WTC11 (cell line): ENCODE data around the gene MYORG. TPM values are rescaled to one million over a fixed set of nuclear protein-coding genes. Genes with fewer than 3 reads are reported as not detected.

Experiments
- ATAC-seq: fragments of 200-7000 bp; cut with Tn5 transposase; 2 replicates; pipeline ENCODE4 v1.10.0; 2021; ENCODE audit warnings: mild to moderate bottlenecking, moderate library complexity
- CTCF ChIA-PET: fragments of 300-600 bp; sonication (Branson Sonifier 250); formaldehyde crosslinking; loops from one replicate; lab custom pipeline; 2021; ENCODE audit warnings: antibody characterized with exemption; lab: Charles Lee
- POLR2A ChIA-PET: fragments of 350-600 bp; sonication (Branson Sonifier 250); formaldehyde crosslinking; loops from one replicate; lab custom pipeline; 2021; ENCODE audit warnings: antibody characterized with exemption; lab: Charles Lee
- DNase-seq: peaks from one replicate; pipeline ENCODE4 v3.0.0; 2021; ENCODE audit warnings: low spot score
- H3K27ac Mint-ChIP-seq: 2 replicates; pipeline ENCODE4 v1.8.0; 2021; ENCODE audit warnings: mixed read lengths
- H3K27me3 Mint-ChIP-seq: 2 replicates; pipeline ENCODE4 v1.8.0; 2021; ENCODE audit warnings: low read depth, mild to moderate bottlenecking, moderate library complexity, mixed read lengths
- H3K36me3 Mint-ChIP-seq: 2 replicates; pipeline ENCODE4 v1.8.0; 2021; ENCODE audit warnings: mixed read lengths
- H3K4me1 Mint-ChIP-seq: 2 replicates; pipeline ENCODE4 v1.8.0; 2022; ENCODE audit warnings: mixed read lengths
- H3K4me3 Mint-ChIP-seq: 2 replicates; pipeline ENCODE4 v1.8.0; 2021; ENCODE audit warnings: mild to moderate bottlenecking, moderate library complexity, mixed read lengths
- H3K9me3 Mint-ChIP-seq: 2 replicates; pipeline ENCODE4 v1.8.0; 2021; ENCODE audit warnings: mixed read lengths
- ATF2 ChIP-seq: sonication (generic); formaldehyde crosslinking; IDR thresholded peaks from 2 replicates; pipeline ENCODE4 v1.8.1; 2022; ENCODE audit warnings: low read depth, missing genetic modification reagents, borderline replicate concordance
- ATF3 ChIP-seq: sonication (generic); formaldehyde crosslinking; conservative IDR thresholded peaks from 2 replicates; pipeline ENCODE4 v1.8.1; 2022; ENCODE audit warnings: mild to moderate bottlenecking, missing genetic modification reagents
- CBFB ChIP-seq: sonication (generic); formaldehyde crosslinking; IDR thresholded peaks from 2 replicates; pipeline ENCODE4 v1.8.1; 2022; ENCODE audit warnings: mild to moderate bottlenecking, low read depth, missing genetic modification reagents
- CREB1 ChIP-seq: sonication (generic); formaldehyde crosslinking; IDR thresholded peaks from 2 replicates; pipeline ENCODE4 v1.8.0; 2023; ENCODE audit warnings: mild to moderate bottlenecking, missing genetic modification reagents
- ERG ChIP-seq: fragments of 250-450 bp; sonication (Bioruptor Pico); IDR thresholded peaks from 2 replicates; pipeline ENCODE4 v1.8.0; 2021; ENCODE audit warnings: mild to moderate bottlenecking
- FOXJ3 ChIP-seq: sonication (generic); formaldehyde crosslinking; IDR thresholded peaks from 2 replicates; pipeline ENCODE4 v1.9.0; 2021; ENCODE audit warnings: missing genetic modification reagents, mild to moderate bottlenecking, borderline replicate concordance
- IRF2 ChIP-seq: sonication (generic); formaldehyde crosslinking; IDR thresholded peaks from 2 replicates; pipeline ENCODE4 v1.8.0; 2022; ENCODE audit warnings: low read depth, missing genetic modification reagents, borderline replicate concordance
- NFE2L1 ChIP-seq: sonication (generic); formaldehyde crosslinking; IDR thresholded peaks from 2 replicates; pipeline ENCODE4 v1.8.1; 2023; ENCODE audit warnings: missing genetic modification reagents
- NR2C2 ChIP-seq: sonication (generic); formaldehyde crosslinking; IDR thresholded peaks from 2 replicates; pipeline ENCODE4 v1.8.0; 2022; ENCODE audit warnings: mild to moderate bottlenecking, missing genetic modification reagents
- OVOL2 ChIP-seq: fragments of 250-450 bp; sonication (Bioruptor Pico); IDR thresholded peaks from 2 replicates; pipeline ENCODE4 v1.9.0; 2021; ENCODE audit warnings: mild to moderate bottlenecking, borderline replicate concordance
- PRRX2 ChIP-seq: fragments of 250-450 bp; sonication (Bioruptor Pico); IDR thresholded peaks from 2 replicates; pipeline ENCODE4 v1.8.0; 2021; ENCODE audit warnings: mild to moderate bottlenecking
- SMAD4 ChIP-seq: sonication (generic); formaldehyde crosslinking; IDR thresholded peaks from 2 replicates; pipeline ENCODE4 v1.8.0; 2022; ENCODE audit warnings: mild to moderate bottlenecking, missing genetic modification reagents
- TP53 ChIP-seq: sonication (generic); formaldehyde crosslinking; IDR thresholded peaks from 2 replicates; pipeline ENCODE4 v1.8.1; 2023; ENCODE audit warnings: mild to moderate bottlenecking, missing genetic modification reagents
- ZNF121 ChIP-seq: sonication (generic); formaldehyde crosslinking; IDR thresholded peaks from 2 replicates; pipeline ENCODE4 v1.8.0; 2023; ENCODE audit warnings: missing genetic modification reagents
- ZNF219 ChIP-seq: sonication (generic); formaldehyde crosslinking; IDR thresholded peaks from 2 replicates; pipeline ENCODE4 v1.8.0; 2023; ENCODE audit warnings: missing genetic modification reagents, mild to moderate bottlenecking, borderline replicate concordance
- ZNF281 ChIP-seq: sonication (generic); formaldehyde crosslinking; IDR thresholded peaks from 2 replicates; pipeline ENCODE4 v1.8.0; 2023; ENCODE audit warnings: mild to moderate bottlenecking, missing genetic modification reagents
- ZNF317 ChIP-seq: sonication (generic); formaldehyde crosslinking; IDR thresholded peaks from 2 replicates; pipeline ENCODE4 v1.8.1; 2023; ENCODE audit warnings: low read depth, mild to moderate bottlenecking, moderate library complexity, missing genetic modification reagents, borderline replicate concordance
- ZNF512 ChIP-seq: sonication (generic); formaldehyde crosslinking; IDR thresholded peaks from 2 replicates; pipeline ENCODE4 v1.8.1; 2022; ENCODE audit warnings: missing genetic modification reagents, borderline replicate concordance
- total RNA-seq: library from RNA; stranded (reverse); gene quantifications from 3 replicates; pipeline ENCODE4 v1.2.3, GENCODE V29; 2021

MYORG gene
- total RNA-seq, 1 experiment from 2014 or later: 18.9 TPM

GRCh38 chr9:34349324-34349723, 27.4 kb downstream of the MYORG start:
- DNase-seq: no peak
- CTCF ChIA-PET: interaction anchor here (0.8 to 1.2 kb wide), 2 partner anchors 17 to 30 kb away, joined by 3 read pairs; no protein-coding TSS in a partner anchor
- Mint-ChIP-seq H3K9me3 (no peaks in the 10 kb centered on the region), H3K36me3 (peaks cover 3% of the 10 kb centered on the region; the same call in 1 of the 2 replicates), H3K27me3 (no peaks in the 10 kb centered on the region), H3K4me3 (no peak overlapping the region), H3K27ac (no peak overlapping the region), H3K4me1 (peaks cover 7% of the 10 kb centered on the region; the same call in 1 of the 2 replicates)
- ATAC-seq: no peak
- TF ChIP-seq ZNF281 (CRISPR knock-in tag) (no peak), SMAD4 (CRISPR knock-in tag) (no peak), ATF2 (CRISPR knock-in tag) (no peak), ZNF317 (CRISPR knock-in tag) (no peak), OVOL2 (no peak), FOXJ3 (CRISPR knock-in tag) (no peak), TP53 (CRISPR knock-in tag) (no peak), IRF2 (no peak), CBFB (CRISPR knock-in tag) (no peak), ZNF512 (CRISPR knock-in tag) (no peak), ZNF219 (CRISPR knock-in tag) (no peak), CREB1 (CRISPR knock-in tag) (no peak), NFE2L1 (CRISPR knock-in tag) (no peak), ERG (no peak), PRRX2 (no peak), NR2C2 (CRISPR knock-in tag) (no peak)
- POLR2A ChIA-PET: no interaction called here

GRCh38 chr9:34347800-34348158, 28.9 kb downstream of the MYORG start:
- CTCF ChIA-PET: interaction anchor here (0.9 to 2.1 kb wide), 5 partner anchors 13 to 33 kb away, joined by 3 to 6 read pairs (median 4); partner anchors contain the start of gene MYORG
- DNase-seq (no peak), ATAC-seq (no peak)
- Mint-ChIP-seq H3K27ac (no peak overlapping the region), H3K4me1 (peaks cover 7% of the 10 kb centered on the region; the same call in 1 of the 2 replicates), H3K4me3 (no peak overlapping the region), H3K9me3 (no peaks in the 10 kb centered on the region), H3K27me3 (no peaks in the 10 kb centered on the region), H3K36me3 (peaks cover 10% of the 10 kb centered on the region; the same call in 1 of the 2 replicates)
- 0 out of 2 replicates have a peak, but pooled peaks have one; percentile 22 for TF ChIP-seq ZNF121 (CRISPR knock-in tag)
- no peak for TF ChIP-seq ATF3
- POLR2A ChIA-PET: interaction anchor here (0.6 kb wide), 1 partner anchor 49 kb away, joined by 4 read pairs; no protein-coding TSS in a partner anchor
